Pancreas (tissue), 10 donors: ENCODE data around the gene FNDC3B. TPM values are rescaled to one million over a fixed set of nuclear protein-coding genes. Genes with fewer than 3 reads are reported as not detected.

ENCODE experiments used
- ATAC-seq, 4 donors: fragments of 200-7000 bp; cut with Tn5 transposase; one replicate each; pipeline versions ENCODE4 v1.8.0 to v1.9.1; 2020; ENCODE audit warnings: mild to moderate bottlenecking in 4 of 4, moderate library complexity in 4 of 4
- DNase-seq, 6 donors: peaks; one replicate each; pipeline ENCODE4 v3.0.0-alpha.2; 2020
- FAIRE-seq: peaks from 2 replicates; lab custom pipeline; 2012; peaks lifted over from hg19 to GRCh38; lab: Jason Lieb, UNC
- H3K27ac ChIP-seq, 4 donors: fragments of 200-600 bp; sonication (generic); 1 replicate in 3 of 4; 2 replicates in 1 of 4; pipeline versions ENCODE4 v1.5.0 to v1.8.0; 2020
- H3K27me3 ChIP-seq, 4 donors: fragments of 200-600 bp; one replicate each; pipeline ENCODE4 v1.8.0; 2021
- H3K36me3 ChIP-seq, 3 donors: fragments of 200-600 bp; sonication (generic) in 1 of 3; one replicate each; pipeline versions ENCODE4 v1.5.0 to v1.8.0; 2020 to 2021
- H3K4me1 ChIP-seq, 3 donors: fragments of 200-600 bp; one replicate each; pipeline ENCODE4 v1.8.0; 2021
- H3K4me3 ChIP-seq, 4 donors: fragments of 200-600 bp; sonication (generic) in 2 of 4; one replicate each; pipeline versions ENCODE4 v1.5.0 to v1.8.0; 2020 to 2021
- H3K9me3 ChIP-seq, 4 donors: fragments of 200-600 bp; one replicate each; pipeline ENCODE4 v1.8.0; 2021
- CTCF ChIP-seq, 4 donors: fragments of 200-600 bp; sonication (generic) in 3 of 4; IDR thresholded peaks; one replicate each; pipeline versions ENCODE4 v1.5.0 to v1.8.0; 2021; ENCODE audit warnings: antibody characterized with exemption in 4 of 4
- WGBS, 2 donors: extraction: QIAGEN DNeasy Blood & Tissue Kit; methylation state at CpG; one replicate each; pipeline ENCODE4 v1.1.7; 2013; 5-methylcytosine and 5-hydroxymethylcytosine counted together
- intact Hi-C, 3 donors: fragments of 100-400 bp; cut with DNase I; formaldehyde crosslinking; loops; one replicate each; pipeline versions ENCODE4 v1.11.1 to v1.14.2; 2022
- polyA plus RNA-seq, 2 donors: library from polyadenylated mRNA; stranded (reverse); fragments of 200-250 nt; gene quantifications; one replicate each; pipeline ENCODE4 v1.2.3, GENCODE V29; 2013
- total RNA-seq, 6 donors: library from RNA; stranded (reverse); fragmentation: NEBNext Ultra II Directional in 4 of 6; extraction: Animal tissue kit (Norgen Biotek cat#: 25700) in 4 of 6; gene quantifications; one replicate each; pipeline versions ENCODE4 v1.2.1 to v1.2.4, GENCODE V29; 2021 to 2023
- donor health status: healthy with polysubstance abuse.
- donor health status: DM: no; HTN: no; CAD: no; lungs with moderate emphysema.
- donor health status: DM: no; HTN: no; CAD: no.
- donor health status: control.
- donor health status: control.
- donor health status: Bipolar disorder and iron deficiency.
- donor health status: DM: yes; HTN: yes; CAD: no.
- donor health status: DM: no; HTN: no; CAD: no.
- donor health status: DM: no; HTN: no; CAD: no.
- donor health status: DM: yes; HTN: yes; CAD: no.

Gene FNDC3B
- total and polyA plus RNA-seq, 8 donors = 9.3 to 126 (median 73.2) TPM

GRCh38 chr3:172339892-172340291 is 300.5 kb downstream of the FNDC3B start:
- no peaks in the 10 kb centered on the region for H3K9me3 ChIP-seq
- DNase-seq (no peak), ATAC-seq (no peak), FAIRE-seq (no peak)
- no peaks in the 10 kb centered on the region for H3K27me3 ChIP-seq
- H3K36me3 ChIP-seq = peaks cover 0 to 38% (median 10%) of the 10 kb centered on the region in 3 donors
- H3K4me1 ChIP-seq = peaks cover 0 to 4% (median 0%) of the 10 kb centered on the region in 3 donors
- no peak overlapping the region for H3K4me3 ChIP-seq
- WGBS, 2 donors = 94 to 95% methylated on average over 8 of the region's 8 CpGs
- no peak overlapping the region for H3K27ac ChIP-seq
- TF ChIP-seq CTCF (IDR thresholded peaks at IDR 0.05) = no peak
- intact Hi-C loops = no loop called here

GRCh38 chr3:172340583-172340982 is 301.2 kb downstream of the FNDC3B start:
- no peak overlapping the region for H3K27ac ChIP-seq
- TF ChIP-seq CTCF (IDR thresholded peaks at IDR 0.05) = no peak
- H3K9me3 ChIP-seq = no peaks in the 10 kb centered on the region
- intact Hi-C loops = no loop called here
- no peak overlapping the region for H3K4me3 ChIP-seq
- H3K27me3 ChIP-seq = no peaks in the 10 kb centered on the region
- H3K36me3 ChIP-seq = peaks cover 0 to 38% (median 10%) of the 10 kb centered on the region in 3 donors
- no peak for FAIRE-seq
- no peak for DNase-seq
- no peak for ATAC-seq
- WGBS, 2 donors = 82 to 85% methylated on average over 5 of the region's 5 CpGs
- peaks cover 0 to 4% (median 0%) of the 10 kb centered on the region in 3 donors for H3K4me1 ChIP-seq

- Histone ChIP-seq H3K4me1 (peaks cover 0 to 4% (median 0%) of the 10 kb centered on the region in 3 donors), H3K27me3 (no peaks in the 10 kb centered on the region), H3K9me3 (no peaks in the 10 kb centered on the region), H3K27ac (peak overlapping the region in 1 of 4 donors; percentile 9), H3K36me3 (peaks cover 0 to 48% (median 10%) of the 10 kb centered on the region in 3 donors), H3K4me3 (no peak overlapping the region)
- DNase-seq = no peak
- 35 to 44% methylated on average over 4 of the region's 4 CpGs for WGBS, 2 donors
- TF ChIP-seq CTCF (IDR thresholded peaks at IDR 0.05) = peak in 3 of 4 donors; percentile 53 to 59 (median 58)
- peak; percentile 65 to 92 (median 84) for ATAC-seq
- peak; percentile 77 for FAIRE-seq
- intact Hi-C loops = no loop called here
These were observed 302.2 kb downstream of the FNDC3B start for GRCh38 chr3:172341482-172342059.

GRCh38 chr3:172342097-172342659 is 302.8 kb downstream of the FNDC3B start:
- H3K36me3 ChIP-seq = peaks cover 0 to 49% (median 14%) of the 10 kb centered on the region in 3 donors
- intact Hi-C loops = no loop called here
- 43 to 55% methylated on average over 3 of the region's 3 CpGs for WGBS, 2 donors
- FAIRE-seq (no peak), DNase-seq (no peak), ATAC-seq (peak; percentile 53 to 71 (median 60))
- TF ChIP-seq CTCF (IDR thresholded peaks at IDR 0.05) = no peak
- peak overlapping the region in 1 of 4 donors; percentile 9 for H3K27ac ChIP-seq
- no peak overlapping the region for H3K4me3 ChIP-seq
- H3K4me1 ChIP-seq = peaks cover 0 to 4% (median 0%) of the 10 kb centered on the region in 3 donors
- H3K9me3 ChIP-seq = no peaks in the 10 kb centered on the region
- no peaks in the 10 kb centered on the region for H3K27me3 ChIP-seq

GRCh38 chr3:172343117-172343516 is 303.7 kb downstream of the FNDC3B start:
- intact Hi-C loops = no loop called here
- ATAC-seq (no peak), DNase-seq (no peak), FAIRE-seq (no peak)
- H3K36me3 ChIP-seq = peaks cover 0 to 57% (median 18%) of the 10 kb centered on the region in 3 donors
- H3K27me3 ChIP-seq = no peaks in the 10 kb centered on the region
- TF ChIP-seq CTCF (IDR thresholded peaks at IDR 0.05) = no peak
- H3K9me3 ChIP-seq = no peaks in the 10 kb centered on the region
- peaks cover 0 to 4% (median 0%) of the 10 kb centered on the region in 3 donors for H3K4me1 ChIP-seq
- 84 to 85% methylated on average over 3 of the region's 3 CpGs for WGBS, 2 donors
- H3K27ac ChIP-seq = no peak overlapping the region
- H3K4me3 ChIP-seq = no peak overlapping the region
